NCI-H2029 (cell line): Measurements from ENCODE around the gene OGG1.

Experiments
- DNase-seq: peaks from one replicate; lab custom pipeline; 2025; lab: John Stamatoyannopoulos, UW

The OGG1 gene

GRCh38 chr3:9786209-9786739 is 36.5 kb downstream of the OGG1 start:
- DNase-seq, result no peak

- no peak for DNase-seq
Observed at GRCh38 chr3:9786825-9787669, 37.3 kb downstream of the OGG1 start.

- no peak for DNase-seq
Observed at GRCh38 chr3:9787714-9788113, 38.0 kb downstream of the OGG1 start.

GRCh38 chr3:9791127-9791526 is 41.4 kb downstream of the OGG1 start:
- DNase-seq, result no peak

- no peak for DNase-seq
Observed at GRCh38 chr3:9791790-9792404, 42.1 kb downstream of the OGG1 start.

- peak; percentile 97 for DNase-seq
Observed at GRCh38 chr3:9792405-9793160, 42.8 kb downstream of the OGG1 start, which contains the start of the genes ARPC4 and TADA3. Gene ARPC4 (plus strand): TSS chr3:9793082. CDS start chr3:9793122, 40 bp downstream. Gene TADA3 (minus strand): TSS chr3:9792473. CDS start chr3:9791466, 1,007 bp downstream.

GRCh38 chr3:9793161-9793781 is 43.5 kb downstream of the OGG1 start:
- DNase-seq, result peak; percentile 42

- no peak for DNase-seq
Observed at GRCh38 chr3:9794400-9794799, 44.6 kb downstream of the OGG1 start.

GRCh38 chr3:9795207-9795606 is 45.5 kb downstream of the OGG1 start:
- DNase-seq, result no peak

GRCh38 chr3:9797196-9797945 is 47.6 kb downstream of the OGG1 start:
- DNase-seq, result no peak

- no peak for DNase-seq
Observed at GRCh38 chr3:9800529-9800928, 50.8 kb downstream of the OGG1 start.

- DNase-seq, result no peak
Observed at GRCh38 chr3:9803494-9803893, 53.7 kb downstream of the OGG1 start.

- DNase-seq, result no peak
Observed at GRCh38 chr3:9804996-9805395, 55.2 kb downstream of the OGG1 start.

- DNase-seq, result no peak
Observed at GRCh38 chr3:9806137-9806536, 56.4 kb downstream of the OGG1 start.
